ENCODE measurements around the gene FXYD7. TPM values are rescaled to one million over a fixed set of nuclear protein-coding genes. Genes with fewer than 3 reads are reported as not detected.
A peak's percentile ranks its signal among the peaks of the same experiment; 100 is the strongest.

FXYD7 gene
- total RNA-seq, 1 donor from 2014 or later, result not detected

- TF ChIP-seq CTCF (IDR thresholded peaks at IDR 0.05; ENCODE audit: insufficient read depth, low read length, poor library complexity, severe bottlenecking), result no peak
- peaks cover 33% of the 10 kb centered on the region for H3K27me3 ChIP-seq (ENCODE audit: control insufficient read depth, insufficient read depth, low read length)
- DNase-seq (ENCODE audit: low read depth), result no peak
- no peak overlapping the region for H3K4me3 ChIP-seq (ENCODE audit: low read depth, low read length)
- H3K36me3 ChIP-seq (ENCODE audit: control insufficient read depth, insufficient read depth, low read length), result no peaks in the 10 kb centered on the region
These were observed 9.2 kb upstream of the FXYD7 start for GRCh38 chr19:35133826-35134225.

- no peak for DNase-seq (ENCODE audit: low read depth)
- no peak within 1 kb of the TSS for H3K4me3 ChIP-seq (ENCODE audit: low read depth, low read length)
- H3K36me3 ChIP-seq (ENCODE audit: control insufficient read depth, insufficient read depth, low read length), result no peaks in the 10 kb centered on the region
- peaks cover 42% of the 10 kb centered on the region for H3K27me3 ChIP-seq (ENCODE audit: control insufficient read depth, insufficient read depth, low read length)
- no peak for TF ChIP-seq CTCF (IDR thresholded peaks at IDR 0.05; ENCODE audit: insufficient read depth, low read length, poor library complexity, severe bottlenecking)
These were observed 8.3 kb upstream of the FXYD7 start, which contains the start of gene LGI4 for GRCh38 chr19:35134601-35135242. TSS of gene LGI4 (minus strand) at chr19:35135059. CDS start at chr19:35134680, 379 bp downstream.

- Histone ChIP-seq H3K27me3 (ENCODE audit: control insufficient read depth, insufficient read depth, low read length) (peaks cover 49% of the 10 kb centered on the region), H3K36me3 (ENCODE audit: control insufficient read depth, insufficient read depth, low read length) (no peaks in the 10 kb centered on the region), H3K4me3 (ENCODE audit: low read depth, low read length) (no peak overlapping the region)
- peak; percentile 91 for TF ChIP-seq CTCF (IDR thresholded peaks at IDR 0.05; ENCODE audit: insufficient read depth, low read length, poor library complexity, severe bottlenecking)
- no peak for DNase-seq (ENCODE audit: low read depth)
These were observed 7.6 kb upstream of the FXYD7 start for GRCh38 chr19:35135389-35135909.

GRCh38 chr19:35136231-35136630, 6.8 kb upstream of the FXYD7 start:
- Histone ChIP-seq H3K4me3 (ENCODE audit: low read depth, low read length) (no peak overlapping the region), H3K36me3 (ENCODE audit: control insufficient read depth, insufficient read depth, low read length) (no peaks in the 10 kb centered on the region), H3K27me3 (ENCODE audit: control insufficient read depth, insufficient read depth, low read length) (peaks cover 53% of the 10 kb centered on the region)
- TF ChIP-seq CTCF (IDR thresholded peaks at IDR 0.05; ENCODE audit: insufficient read depth, low read length, poor library complexity, severe bottlenecking), result no peak
- DNase-seq (ENCODE audit: low read depth), result no peak

GRCh38 chr19:35136977-35137702, 5.9 kb upstream of the FXYD7 start:
- Histone ChIP-seq H3K36me3 (ENCODE audit: control insufficient read depth, insufficient read depth, low read length) (no peaks in the 10 kb centered on the region), H3K27me3 (ENCODE audit: control insufficient read depth, insufficient read depth, low read length) (peaks cover 60% of the 10 kb centered on the region), H3K4me3 (ENCODE audit: low read depth, low read length) (no peak overlapping the region)
- TF ChIP-seq CTCF (IDR thresholded peaks at IDR 0.05; ENCODE audit: insufficient read depth, low read length, poor library complexity, severe bottlenecking), result no peak
- DNase-seq (ENCODE audit: low read depth), result no peak

Measured in kidney epithelial cell (primary cell).